Esophagus mucosa (tissue), 1 donor: ENCODE results near the gene PIAS1. TPM values are rescaled to one million over a fixed set of nuclear protein-coding genes. Genes with fewer than 3 reads are reported as not detected.
"Not testable (repeated sequence)": the region's sequence is repeated elsewhere in the genome, so short reads cannot be mapped to it uniquely, and the experiment has no call there.

ENCODE experiments used
- ATAC-seq: fragments of 200-7000 bp; cut with Tn5 transposase; one replicate; pipeline ENCODE4 v1.9.1; 2020
- total RNA-seq: library from RNA; stranded (reverse); gene quantifications from one replicate; pipeline ENCODE4 v1.2.4, GENCODE V29; 2023
- donor health status: DM: yes; HTN: yes; CAD: no.

The PIAS1 gene
- total RNA-seq, 1 donor from 2014 or later = 24.4 TPM

DNA sequence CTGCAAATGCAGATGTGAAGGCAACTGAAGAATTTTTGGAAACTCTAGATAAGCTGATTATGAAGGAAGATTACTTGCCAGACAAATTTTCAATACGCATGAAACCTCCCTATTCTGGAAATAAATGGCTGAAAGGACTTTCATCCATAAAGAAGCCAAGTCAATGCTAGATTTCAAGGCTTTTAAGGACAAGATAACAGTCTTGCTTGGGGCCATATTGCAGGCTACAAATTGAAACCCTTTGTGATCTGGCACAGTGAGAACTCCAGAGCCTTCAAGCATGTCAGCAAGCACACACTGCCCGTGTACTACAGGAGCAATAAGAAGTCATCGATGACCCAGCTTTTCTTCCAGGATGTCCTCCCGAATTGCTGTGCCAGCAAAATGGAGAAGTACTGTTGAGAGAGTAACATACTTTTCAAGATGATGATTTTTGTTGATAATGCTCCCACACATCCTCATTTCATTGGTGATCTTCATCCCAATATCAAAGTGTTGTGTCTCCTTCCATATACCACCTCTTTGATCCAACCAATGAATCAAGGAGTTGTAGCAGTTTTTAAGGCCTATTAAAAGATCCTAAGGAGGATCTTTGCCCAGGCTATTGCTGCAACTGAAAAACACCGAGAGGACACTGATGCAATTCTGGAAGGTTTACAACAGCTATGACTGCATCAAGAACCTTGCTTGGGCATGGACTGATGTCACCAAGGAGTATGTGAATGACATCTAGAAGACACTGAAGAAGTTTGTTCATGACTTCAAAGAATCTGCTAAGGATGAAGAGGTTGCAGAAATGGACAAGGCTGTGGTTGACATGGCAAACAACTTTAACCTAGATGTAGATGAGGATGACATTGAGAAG is 130.7 kb downstream of the PIAS1 start:
- ATAC-seq = no peak

DNA sequence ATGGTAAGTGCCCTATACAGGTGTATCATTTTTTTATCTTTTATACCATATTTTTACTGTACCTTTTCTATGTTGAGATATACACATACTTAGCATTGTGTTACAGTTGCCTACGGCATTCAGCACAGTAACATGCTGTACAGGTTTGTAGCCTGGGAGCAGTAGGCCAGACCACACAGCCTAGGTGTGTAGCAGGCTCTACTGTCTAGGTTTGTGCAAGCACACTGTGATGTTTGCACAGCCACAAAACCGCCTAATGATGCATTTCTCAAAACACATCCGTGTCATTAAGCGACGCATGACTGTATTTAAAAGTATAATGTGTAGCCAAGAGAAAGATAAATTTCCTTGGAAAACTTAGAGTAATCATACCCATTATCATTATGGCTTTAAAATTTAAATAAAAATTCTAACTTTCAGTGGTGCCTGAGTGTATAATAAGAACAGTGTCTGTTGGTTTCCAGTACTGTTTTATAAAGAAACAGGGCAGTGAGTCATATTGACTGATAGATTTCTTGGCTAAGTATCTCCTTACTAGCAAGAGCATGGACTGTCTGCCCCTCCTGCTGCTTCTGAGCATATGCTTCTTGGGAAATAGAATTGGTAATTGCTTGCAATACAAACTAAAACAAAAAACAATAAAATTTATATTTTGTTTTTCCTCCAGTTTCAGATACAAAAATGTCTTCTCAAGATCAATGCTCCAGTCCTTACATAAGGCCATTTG is 132.7 kb downstream of the PIAS1 start:
- peak; percentile 71 for ATAC-seq

DNA sequence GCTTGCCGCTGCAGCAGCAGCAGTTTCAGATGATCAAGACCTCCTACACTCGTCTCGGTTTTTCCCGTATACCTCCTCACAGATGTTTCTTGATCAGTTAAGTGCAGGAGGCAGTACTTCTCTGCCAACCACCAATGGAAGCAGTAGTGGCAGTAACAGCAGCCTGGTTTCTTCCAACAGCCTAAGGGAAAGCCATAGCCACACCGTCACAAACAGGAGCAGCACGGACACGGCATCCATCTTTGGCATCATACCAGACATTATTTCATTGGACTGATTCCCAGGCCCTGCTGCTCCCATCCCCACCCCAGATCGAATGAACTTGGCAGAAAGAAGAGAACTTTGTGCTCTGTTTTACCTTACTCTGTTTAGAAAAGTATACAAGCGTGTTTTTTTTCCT is 133.4 kb downstream of the PIAS1 start:
- ATAC-seq = peak; percentile 56

DNA sequence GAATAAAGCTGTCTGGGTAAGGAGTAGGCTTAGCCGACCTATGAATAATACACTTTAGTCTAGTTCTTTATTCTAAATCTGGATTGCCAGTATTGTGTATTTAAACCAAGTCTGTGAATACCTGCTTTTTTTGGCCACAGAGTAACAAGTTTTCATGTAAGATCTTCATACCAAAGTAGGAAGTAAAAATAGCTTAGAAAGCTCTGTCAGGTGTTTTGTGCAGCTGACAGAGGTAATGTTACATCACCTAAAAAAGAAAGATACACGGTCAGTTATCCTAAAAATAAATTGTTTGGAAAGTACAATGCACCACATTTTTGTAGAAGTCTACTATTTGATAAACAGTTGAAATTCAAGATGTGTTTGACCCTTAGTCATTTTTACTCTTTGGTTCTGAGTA is 134.5 kb downstream of the PIAS1 start:
- no peak for ATAC-seq

DNA sequence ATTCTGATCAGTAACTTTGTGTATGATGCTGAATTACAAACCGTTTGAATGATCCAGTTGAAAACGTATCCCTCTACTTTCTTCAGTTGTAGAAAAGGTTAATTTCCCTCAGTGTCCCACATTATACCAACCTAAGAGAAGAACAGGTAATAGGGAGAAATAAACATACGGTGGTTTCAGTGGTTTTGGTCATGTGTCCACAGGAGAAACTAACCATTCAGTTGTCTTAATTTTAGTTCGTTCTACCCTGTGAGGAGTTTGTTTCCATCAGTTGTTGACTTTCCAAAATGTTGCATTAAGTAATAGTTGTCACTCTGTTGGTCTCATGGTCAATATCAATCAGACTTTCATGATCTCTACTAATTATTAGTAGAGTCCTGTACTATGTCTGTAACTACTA is 135.9 kb downstream of the PIAS1 start:
- no peak for ATAC-seq

DNA sequence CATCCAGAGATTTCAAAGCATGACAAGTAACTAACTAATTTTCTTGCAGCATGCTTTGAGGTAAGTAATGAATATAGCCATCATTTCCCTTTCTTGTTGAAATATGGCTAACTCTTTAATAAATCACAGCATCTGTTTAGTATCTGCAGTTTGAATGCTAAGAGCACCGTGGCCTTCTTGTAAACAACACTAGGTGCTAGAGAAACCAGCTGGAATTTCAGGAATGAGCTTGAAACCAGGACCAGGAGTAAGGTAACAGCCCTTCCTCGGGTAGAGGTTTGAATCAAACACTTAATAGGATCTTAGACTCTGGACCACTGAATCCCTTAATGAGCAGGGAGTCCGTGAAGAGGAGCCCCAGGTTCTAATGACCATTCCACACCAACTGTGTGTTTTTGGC is 137.4 kb downstream of the PIAS1 start:
- no peak for ATAC-seq

DNA sequence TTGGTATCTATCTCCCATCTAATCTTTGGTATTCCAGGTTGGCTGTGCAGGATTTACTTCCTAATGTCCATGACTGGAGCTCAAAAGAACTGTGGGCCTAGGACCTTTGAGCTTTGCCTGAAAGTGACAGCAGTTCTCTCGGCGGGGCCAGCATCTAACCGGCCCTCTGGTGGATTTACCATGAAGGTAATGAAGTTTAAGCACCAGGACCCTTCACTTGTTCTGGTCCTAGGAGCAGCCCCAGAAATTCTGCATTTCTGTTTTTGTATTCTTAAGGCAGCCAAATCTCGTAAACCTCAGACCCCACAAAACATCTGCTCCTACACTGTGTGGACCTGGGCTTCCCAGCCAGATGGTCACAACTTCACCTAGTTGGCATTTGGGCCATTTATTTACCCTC is 138.0 kb downstream of the PIAS1 start:
- no peak for ATAC-seq

DNA sequence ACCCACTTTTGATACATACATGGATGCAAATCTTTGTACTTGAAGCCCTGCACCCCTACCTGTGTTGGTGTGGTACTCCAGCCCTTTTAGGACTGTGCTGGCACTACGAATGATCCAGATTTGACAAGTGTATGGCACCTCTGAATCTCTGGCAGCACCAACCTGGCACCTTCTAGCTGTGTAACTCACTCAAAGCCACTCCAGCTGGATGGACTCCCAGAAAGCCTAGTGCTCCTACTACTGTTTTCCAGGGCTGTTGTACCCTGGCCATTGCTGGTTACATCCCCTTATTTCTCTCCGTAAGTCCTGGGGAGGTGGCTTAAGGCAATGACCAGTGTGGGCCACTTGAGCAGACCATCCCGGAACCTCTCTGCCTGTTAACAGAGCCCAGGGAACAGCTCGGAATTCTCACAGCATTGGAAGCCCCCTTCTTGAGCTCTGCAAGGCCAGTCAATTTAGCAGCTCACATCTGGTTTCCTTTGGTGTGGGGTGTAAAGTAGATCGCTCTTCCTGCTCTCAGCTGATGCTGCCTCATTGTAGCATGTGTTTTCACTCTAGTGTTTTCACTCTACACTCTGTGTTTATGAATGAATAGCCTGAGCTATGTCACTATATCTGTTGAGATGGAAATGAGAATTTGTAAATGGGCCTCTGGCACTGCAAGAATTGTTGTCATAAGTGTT is 138.8 kb downstream of the PIAS1 start:
- ATAC-seq = no peak

DNA sequence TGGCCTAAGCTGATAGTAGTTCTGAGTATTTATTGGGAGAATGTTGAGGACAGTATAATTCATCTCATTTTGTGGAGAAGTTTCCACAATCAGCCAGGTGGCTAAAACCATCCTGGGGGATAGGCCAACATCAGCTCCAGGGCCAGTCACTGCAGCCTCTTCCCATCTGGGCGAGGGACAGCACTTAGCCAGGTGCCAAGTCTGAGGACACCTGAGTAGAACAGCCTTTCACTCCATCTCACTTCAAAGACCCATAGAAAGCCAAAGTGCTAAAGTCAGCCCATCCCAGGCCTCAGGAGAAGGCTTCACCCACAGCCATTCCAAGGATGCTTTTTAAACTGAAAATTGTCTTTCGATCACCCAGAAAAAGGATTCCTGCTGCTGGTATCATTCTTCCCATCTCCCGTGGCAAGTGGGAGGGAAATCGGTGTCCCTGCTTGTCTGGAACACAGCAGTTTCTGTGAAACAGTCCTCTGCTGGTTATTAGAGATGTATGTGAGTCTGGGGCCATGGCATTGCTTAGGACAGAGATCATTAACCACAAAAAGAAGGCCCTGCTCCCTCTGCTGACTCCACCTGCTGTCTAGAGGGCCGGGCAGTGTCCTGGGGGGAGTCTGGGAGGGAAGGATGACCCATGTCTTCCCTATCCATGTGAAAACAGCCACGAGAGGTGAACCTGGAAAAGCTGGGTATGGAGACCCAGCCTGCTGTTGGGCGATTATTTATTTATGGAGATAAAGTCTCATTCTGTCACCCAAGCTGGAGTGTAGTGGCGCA is 141.4 kb downstream of the PIAS1 start:
- ATAC-seq = no peak

DNA sequence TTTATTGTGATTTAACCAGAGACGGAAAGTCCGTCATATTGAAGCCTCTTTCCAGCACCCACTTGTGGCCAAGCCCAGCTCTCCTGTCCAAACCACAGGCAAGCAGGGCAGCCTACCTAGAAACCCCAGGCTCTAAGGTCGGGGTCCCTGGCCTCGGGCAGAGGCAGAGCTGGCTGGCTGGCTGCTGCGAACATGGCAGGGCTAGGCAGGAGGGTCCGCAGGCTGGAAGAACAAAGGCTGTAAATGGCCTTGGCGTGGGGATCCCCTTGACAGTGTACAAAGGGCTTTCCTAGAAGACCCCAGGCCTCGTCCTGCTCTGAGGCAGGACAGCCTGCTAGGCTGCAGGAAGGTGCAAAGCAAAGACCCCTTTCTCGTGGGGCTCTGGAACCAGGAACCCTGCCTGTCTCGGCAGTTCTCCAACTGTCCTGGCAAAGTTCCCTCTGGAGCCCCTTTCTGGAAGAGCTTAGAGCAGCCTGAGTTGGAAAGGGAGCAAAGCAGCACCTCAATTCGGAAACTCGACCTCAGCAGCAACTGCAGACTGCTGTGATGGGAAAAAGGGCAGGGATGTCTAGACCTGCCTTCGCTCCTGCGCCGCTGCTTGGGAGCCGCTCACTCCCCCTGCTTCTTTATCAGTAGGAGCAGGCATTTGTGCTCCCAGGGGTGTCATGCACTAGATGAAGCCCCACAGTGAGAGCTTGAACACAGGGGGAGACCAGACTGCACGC is 142.5 kb downstream of the PIAS1 start:
- ATAC-seq = no peak

DNA sequence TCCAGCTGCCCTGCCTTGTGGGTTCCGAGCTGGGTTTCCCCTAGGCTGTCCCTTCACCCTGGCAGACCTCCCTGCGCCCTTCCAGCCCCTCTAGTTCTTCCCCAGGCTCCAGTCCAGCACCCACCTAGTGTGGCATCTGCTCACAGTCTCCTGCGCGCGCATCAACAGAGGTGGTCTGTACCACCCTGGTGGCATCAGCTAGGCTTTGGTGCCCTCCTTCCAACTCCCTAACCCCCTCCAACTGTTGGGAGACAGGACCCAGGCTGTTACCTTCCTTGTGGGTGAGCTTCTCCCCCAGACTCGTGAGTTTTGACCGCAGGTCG is 143.0 kb downstream of the PIAS1 start:
- ATAC-seq = no peak

DNA sequence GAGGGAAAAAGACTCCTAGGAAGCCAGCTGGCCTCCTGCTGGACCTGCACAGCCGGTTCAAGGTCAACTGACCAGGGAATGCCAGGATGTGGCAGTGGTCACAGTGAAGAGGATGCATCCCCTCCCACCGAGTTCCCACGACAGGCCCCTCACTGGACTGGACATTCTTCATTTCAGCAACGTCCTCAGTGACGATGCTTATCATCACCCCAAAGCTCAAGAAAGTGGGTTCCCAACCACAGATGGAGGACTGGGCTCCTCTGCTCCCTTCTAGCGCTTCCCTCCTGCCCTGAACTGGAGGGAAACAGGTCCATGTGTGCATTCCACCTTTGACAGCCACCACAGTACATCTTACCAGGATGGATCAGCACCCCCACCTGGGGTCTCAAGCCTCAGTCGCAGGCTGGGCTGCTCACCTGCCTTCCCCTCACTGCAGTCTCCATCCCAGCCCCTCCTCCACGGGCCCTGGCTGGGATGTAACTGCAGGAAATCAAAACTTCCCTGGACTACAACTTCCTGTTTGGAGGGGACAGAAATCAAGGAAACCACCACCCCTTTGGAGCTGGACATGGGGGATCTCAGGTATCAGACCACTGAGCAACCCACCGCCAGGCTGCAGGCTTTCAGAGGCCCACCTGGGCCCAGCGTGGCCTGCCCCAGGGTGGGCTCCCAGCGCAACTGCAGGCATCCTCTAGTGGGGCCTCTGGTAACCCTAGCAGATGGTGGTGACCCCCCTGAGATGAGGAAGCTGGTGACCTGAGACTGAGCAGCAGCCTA is 143.7 kb downstream of the PIAS1 start:
- no peak for ATAC-seq

DNA sequence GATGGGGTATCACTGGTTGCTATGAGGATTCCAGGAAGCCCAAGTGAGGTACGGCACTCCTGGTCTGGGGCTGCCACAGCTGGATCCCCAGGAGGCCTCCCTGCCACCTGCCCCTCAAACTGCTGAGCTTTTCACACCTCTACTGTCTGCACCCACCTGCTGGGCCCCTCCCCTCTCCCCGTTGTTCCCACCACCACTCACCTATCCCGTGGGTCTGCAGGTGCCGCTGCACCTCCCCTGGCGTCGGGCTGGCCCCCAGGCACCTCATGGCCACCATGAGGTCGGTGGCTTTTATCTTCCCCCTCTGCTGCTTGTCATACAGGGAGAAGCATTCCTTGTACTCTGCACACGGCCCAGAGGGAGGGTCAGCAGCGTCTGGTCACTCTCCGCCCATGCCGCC is 145.2 kb downstream of the PIAS1 start:
- no peak for ATAC-seq

DNA sequence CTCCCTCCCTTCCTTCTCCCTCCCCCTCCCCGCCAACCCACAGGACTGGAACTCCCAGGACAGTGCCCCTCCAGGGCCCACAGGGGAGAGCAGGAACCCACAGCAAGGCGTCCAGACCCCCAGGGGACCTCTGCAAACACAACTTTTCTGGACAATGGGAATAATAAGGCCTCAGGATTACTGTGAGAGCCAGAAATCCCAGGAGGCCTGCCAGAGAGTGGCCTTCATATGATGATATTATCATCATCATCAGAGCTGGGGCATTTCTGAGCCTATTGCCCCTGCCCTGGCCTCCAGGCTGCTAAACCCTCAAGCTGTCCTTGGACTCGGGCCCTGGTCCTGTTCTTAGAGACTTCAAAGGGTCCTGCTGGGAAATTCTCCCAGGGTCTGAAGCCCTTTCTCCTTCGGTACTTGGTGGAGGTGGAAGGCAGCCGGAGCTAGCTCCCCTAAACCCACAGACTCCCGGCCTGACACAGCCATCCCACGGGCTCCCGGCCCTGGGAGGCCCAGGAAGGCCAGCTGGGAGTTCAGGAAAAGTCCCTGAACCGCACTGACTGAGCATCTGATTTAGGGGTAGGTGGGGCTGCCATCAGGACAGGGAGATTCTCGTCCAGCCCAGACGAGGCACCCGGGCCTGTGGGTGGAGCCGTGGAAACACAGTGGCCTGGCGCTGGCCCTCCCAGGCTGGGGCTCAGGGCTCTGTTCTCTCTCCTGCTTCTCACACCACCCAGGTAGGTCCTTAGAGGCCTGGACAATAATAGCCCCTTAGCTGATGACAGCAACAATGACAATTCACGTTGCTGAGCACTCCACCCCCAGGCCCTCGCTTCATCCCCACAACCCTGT is 146.1 kb downstream of the PIAS1 start:
- no peak for ATAC-seq

DNA sequence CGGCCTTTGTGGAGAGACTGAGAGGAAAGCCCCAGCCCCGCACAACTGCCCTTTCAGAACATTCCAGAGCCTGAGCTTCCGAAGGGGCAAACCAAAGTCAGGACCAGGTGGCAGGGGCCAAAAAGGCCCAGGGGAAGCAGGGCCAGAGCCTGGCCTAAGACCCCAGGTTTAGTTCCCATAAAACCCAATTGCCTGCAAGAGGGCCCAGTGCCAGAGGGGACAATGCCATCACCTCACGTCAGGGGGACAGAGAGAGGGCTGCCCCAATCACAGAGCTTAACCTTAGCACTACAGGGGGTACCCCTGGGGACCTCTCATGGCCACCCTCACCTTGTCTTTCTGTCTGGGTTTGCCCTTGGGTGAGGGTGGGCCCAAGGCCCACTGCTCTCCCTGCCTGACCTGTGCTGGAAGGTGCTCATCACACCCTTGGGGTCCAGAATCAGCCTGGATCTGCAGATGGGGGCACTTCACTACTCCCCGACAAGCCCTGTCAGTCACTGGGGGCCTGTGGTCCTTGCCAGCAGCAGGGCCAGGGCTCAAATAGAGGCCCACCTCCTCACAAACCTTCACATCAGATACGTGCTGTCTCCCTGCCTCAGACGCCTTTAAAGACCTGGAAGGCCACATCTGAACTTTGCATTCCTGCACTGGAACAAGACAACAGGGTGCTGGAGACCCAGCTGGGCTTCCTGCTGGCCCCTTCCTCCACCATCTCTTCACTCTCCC is 147.2 kb downstream of the PIAS1 start:
- ATAC-seq = no peak

DNA sequence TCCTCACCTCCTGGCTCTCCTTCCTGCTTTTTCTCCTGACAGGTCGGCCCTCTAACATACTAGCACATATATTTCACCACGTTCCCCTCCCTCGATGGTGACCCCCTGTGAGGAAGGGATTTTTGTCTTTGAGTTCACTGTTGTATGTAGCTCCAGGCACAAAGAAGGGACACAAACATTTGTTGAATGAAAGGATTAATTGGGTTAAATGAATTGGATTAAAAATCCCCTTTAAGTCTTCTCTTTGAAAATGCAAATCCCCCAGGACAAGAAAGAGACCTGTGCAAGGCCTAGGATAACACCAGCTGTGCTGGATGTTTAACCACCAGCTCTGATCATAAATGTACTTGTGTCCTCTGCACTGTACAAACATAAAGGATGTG is 147.8 kb downstream of the PIAS1 start:
- ATAC-seq = no peak

DNA sequence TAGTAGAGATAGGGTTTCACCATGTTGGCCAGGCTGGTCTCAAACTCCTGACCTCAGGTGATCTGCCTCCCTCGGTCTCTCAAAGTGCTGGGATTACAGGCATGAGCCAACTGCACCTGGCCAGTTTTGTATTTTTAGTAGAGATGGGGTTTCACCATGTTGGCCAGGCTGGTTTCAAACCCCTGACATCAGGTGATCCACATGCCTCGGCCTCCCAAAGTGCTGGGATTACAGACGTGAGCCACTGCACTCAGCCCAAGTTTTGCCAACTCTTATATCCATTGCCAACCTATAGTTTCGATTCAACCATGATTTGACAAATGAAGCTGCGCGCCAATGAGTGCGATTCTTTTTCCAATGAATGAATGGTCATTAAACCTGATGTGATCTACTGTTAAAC is 148.9 kb downstream of the PIAS1 start:
- ATAC-seq = not testable (repeated sequence)

DNA sequence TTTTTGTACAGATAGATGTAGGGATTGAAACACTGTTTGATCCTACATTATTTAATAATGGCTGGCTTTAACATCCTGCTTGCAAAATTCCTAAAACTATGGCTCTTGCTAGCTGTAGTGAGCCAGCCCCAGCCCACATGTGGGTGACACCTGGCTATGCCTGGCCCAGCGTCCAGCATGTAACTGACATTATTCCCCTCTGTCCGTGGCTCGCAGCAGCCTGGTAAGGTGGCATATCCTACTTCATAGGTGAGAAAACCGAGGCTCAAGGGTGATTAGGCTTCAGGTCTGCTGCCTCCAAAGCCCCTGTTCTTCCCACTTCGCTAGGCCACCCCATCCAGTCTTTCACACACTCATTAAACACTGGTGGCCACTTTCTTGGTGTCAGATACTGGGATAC is 149.4 kb downstream of the PIAS1 start:
- no peak for ATAC-seq

DNA sequence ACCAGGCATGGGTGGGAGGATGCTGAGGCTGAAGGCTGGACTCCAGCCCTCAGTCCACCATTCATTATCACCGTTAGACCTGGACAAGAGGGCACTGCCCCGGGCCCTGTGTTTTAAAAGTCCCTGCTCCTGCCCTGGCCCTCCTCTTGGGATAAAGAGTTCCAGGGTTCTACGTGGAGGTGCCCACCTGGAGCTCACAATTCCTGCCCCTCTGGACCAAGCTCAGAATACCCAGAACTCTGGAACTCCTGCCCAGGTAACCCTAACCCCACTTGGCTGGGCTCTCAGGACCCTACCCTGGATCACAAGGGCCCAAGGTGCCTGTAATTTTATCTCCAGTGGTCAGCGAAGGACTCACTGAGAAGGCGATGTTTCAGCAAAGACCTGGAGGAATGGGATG is 149.8 kb downstream of the PIAS1 start:
- no peak for ATAC-seq

DNA sequence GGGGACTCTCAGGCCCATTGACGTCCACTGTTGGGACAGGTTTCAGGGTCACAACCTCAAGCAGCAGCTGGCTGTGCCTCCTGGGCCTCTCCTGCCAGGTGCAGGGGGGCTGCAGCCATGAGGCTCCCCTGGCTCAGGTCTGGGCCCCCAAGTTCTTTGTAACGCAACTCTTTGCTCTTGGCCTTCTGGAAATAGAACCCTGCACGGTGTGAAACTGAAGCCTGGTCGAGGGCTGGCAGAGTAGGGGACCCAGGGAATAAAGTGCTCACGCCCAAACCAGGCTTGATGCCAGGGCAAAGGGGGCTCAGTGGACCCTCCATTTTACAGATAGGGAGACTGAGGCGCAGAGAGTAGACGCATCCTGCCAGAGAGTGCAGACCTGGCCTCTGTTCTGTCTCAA is 150.2 kb downstream of the PIAS1 start:
- no peak for ATAC-seq
